IMR-90 (cell line): ENCODE data around the gene LY9. TPM values are rescaled to one million over a fixed set of nuclear protein-coding genes. Genes with fewer than 3 reads are reported as not detected.

ENCODE experiments used
- ATAC-seq: fragments of 200-7000 bp; cut with Tn5 transposase; 2 replicates; pipeline ENCODE4 v1.9.1; 2020; ENCODE audit warnings: low read depth, mild to moderate bottlenecking, moderate library complexity
- BruUV-seq: library from RNA; stranded (reverse); fragments of 400-500 nt; replicated peaks from 2 replicates; lab custom pipeline; 2021; lab: Mats Ljungman, UMichigan
- CTCF ChIA-PET: fragments of 300-600 bp; formaldehyde crosslinking; extraction: SDS; loops from one replicate; lab custom pipeline; 2021; ENCODE audit warnings: antibody characterized with exemption; lab: Yijun Ruan, JAX
- POLR2A ChIA-PET: fragments of 300-600 bp; sonication (Branson Sonifier 250); formaldehyde crosslinking; loops from one replicate; lab custom pipeline; 2022; ENCODE audit warnings: antibody characterized with exemption; ENCODE audit not compliant: unreplicated experiment; lab: Charles Lee
- DNase-seq: peaks from one replicate; pipeline ENCODE4 v3.0.0; 2013
- H2AFZ ChIP-seq: replicated peaks from 2 replicates; pipeline ENCODE3; 2013; ENCODE audit warnings: low read length, mild to moderate bottlenecking; ENCODE audit not compliant: poor library complexity
- H2AK5ac ChIP-seq: 2 replicates; pipeline ENCODE4 v1.6.1; 2013; ENCODE audit warnings: low read depth, low read length, inconsistent platforms
- H2AK9ac ChIP-seq: replicated peaks from 2 replicates; pipeline ENCODE3; 2013; ENCODE audit warnings: mild to moderate bottlenecking, low read depth, low read length, moderate library complexity; ENCODE audit not compliant: poor library complexity
- H2BK120ac ChIP-seq: 2 replicates; pipeline ENCODE4 v1.6.1; 2013; ENCODE audit warnings: low read depth, low read length, inconsistent platforms
- H2BK15ac ChIP-seq: 3 replicates; pipeline ENCODE4 v1.6.1; 2013; ENCODE audit warnings: low read depth, low read length, inconsistent platforms
- H2BK20ac ChIP-seq: 2 replicates; pipeline ENCODE4 v1.6.1; 2013; ENCODE audit warnings: low read depth, mild to moderate bottlenecking, inconsistent platforms, low read length, moderate library complexity
- H2BK5ac ChIP-seq: 2 replicates; pipeline ENCODE4 v1.6.1; 2013; ENCODE audit warnings: mild to moderate bottlenecking, low read depth, low read length, inconsistent platforms; ENCODE audit not compliant: poor library complexity, severe bottlenecking
- H3K14ac ChIP-seq: replicated peaks from 2 replicates; pipeline ENCODE4 v1.6.1; 2013; ENCODE audit warnings: low read depth, low read length, inconsistent platforms
- H3K18ac ChIP-seq: 2 replicates; pipeline ENCODE4 v1.6.1; 2013; ENCODE audit warnings: low read depth, low read length, control low read depth
- H3K23ac ChIP-seq: 2 replicates; pipeline ENCODE4 v1.6.1; 2013; ENCODE audit warnings: low read depth, low read length, inconsistent platforms
- H3K27ac ChIP-seq: 2 replicates; pipeline ENCODE4 v1.5.1; 2013; ENCODE audit warnings: mild to moderate bottlenecking, control low read depth, low read length; ENCODE audit not compliant: insufficient read depth
- H3K27me3 ChIP-seq: 2 replicates; pipeline ENCODE4 v1.6.1; 2013; ENCODE audit warnings: low read length; ENCODE audit not compliant: control insufficient read depth, insufficient read depth
- H3K36me3 ChIP-seq: 2 replicates; pipeline ENCODE4 v1.6.1; 2013; ENCODE audit warnings: low read length, mixed read lengths; ENCODE audit not compliant: control insufficient read depth, insufficient read depth
- H3K4ac ChIP-seq: 2 replicates; pipeline ENCODE4 v1.6.1; 2013; ENCODE audit warnings: low read depth, low read length, inconsistent platforms
- H3K4me1 ChIP-seq: 2 replicates; pipeline ENCODE4 v1.6.1; 2013; ENCODE audit warnings: low read length, mixed read lengths; ENCODE audit not compliant: control insufficient read depth, insufficient read depth
- H3K4me2 ChIP-seq: 2 replicates; pipeline ENCODE4 v1.6.1; 2013; ENCODE audit warnings: low read depth, mild to moderate bottlenecking, control low read depth, low read length, moderate library complexity
- H3K4me3 ChIP-seq: 2 replicates; pipeline ENCODE4 v1.5.1; 2013; ENCODE audit warnings: low read depth, mild to moderate bottlenecking, control low read depth, low read length, moderate library complexity; ENCODE audit not compliant: insufficient read depth
- H3K56ac ChIP-seq: 2 replicates; pipeline ENCODE4 v1.6.1; 2013; ENCODE audit warnings: low read length, inconsistent platforms; ENCODE audit not compliant: insufficient read depth; ENCODE audit errors: extremely low read depth
- H3K79me1 ChIP-seq, 2 experiments: 2 replicates each; pipeline ENCODE4 v1.6.1; 2013; ENCODE audit warnings: low read length in 2 of 2, inconsistent platforms in 1 of 2, low read depth in 1 of 2
- H3K9ac ChIP-seq: 2 replicates; pipeline ENCODE4 v1.6.1; 2013; ENCODE audit warnings: low read depth, low read length, control low read depth
- H3K9me1 ChIP-seq: 2 replicates; pipeline ENCODE4 v1.6.1; 2013; ENCODE audit warnings: low read length, inconsistent platforms; ENCODE audit not compliant: insufficient read depth
- H3K9me3 ChIP-seq: 2 replicates; pipeline ENCODE4 v1.6.1; 2013; ENCODE audit warnings: low read length; ENCODE audit not compliant: control insufficient read depth, insufficient read depth
- H4K20me1 ChIP-seq: 2 replicates; pipeline ENCODE4 v1.6.1; 2013; ENCODE audit warnings: low read length, inconsistent platforms; ENCODE audit not compliant: insufficient read depth
- H4K5ac ChIP-seq: 2 replicates; pipeline ENCODE4 v1.6.1; 2013; ENCODE audit warnings: mild to moderate bottlenecking, low read depth, low read length, control low read depth
- H4K8ac ChIP-seq, 2 experiments: 2 replicates each; pipeline ENCODE4 v1.6.1; 2013; ENCODE audit warnings: low read depth in 2 of 2, low read length in 2 of 2, control low read depth in 1 of 2, inconsistent platforms in 1 of 2
- H4K91ac ChIP-seq: 2 replicates; pipeline ENCODE4 v1.6.1; 2013; ENCODE audit warnings: low read depth, low read length, inconsistent platforms; ENCODE audit not compliant: insufficient read depth
- BHLHE40 ChIP-seq: fragments of 150-350 bp; IDR thresholded peaks from 2 replicates; pipeline ENCODE4 v1.6.1; 2016; ENCODE audit warnings: mild to moderate bottlenecking, low read depth, low read length
- CEBPB ChIP-seq: IDR thresholded peaks from 2 replicates; pipeline ENCODE4 v1.6.1; 2012; ENCODE audit warnings: low read depth, low read length, improper control_type of control experiment
- CTCF ChIP-seq: conservative IDR thresholded peaks from 2 replicates; pipeline ENCODE4 v1.5.1; 2012; ENCODE audit warnings: mild to moderate bottlenecking, low read depth, low read length, improper control_type of control experiment
- FOS ChIP-seq: fragments of 150-350 bp; IDR thresholded peaks from 2 replicates; pipeline ENCODE4 v1.6.1; 2016; ENCODE audit warnings: low read depth, low read length
- MAFK ChIP-seq: IDR thresholded peaks from 2 replicates; pipeline ENCODE4 v1.6.1; 2012; ENCODE audit warnings: low read depth, low read length, improper control_type of control experiment
- NFE2L2 ChIP-seq: fragments of 150-350 bp; IDR thresholded peaks from 2 replicates; pipeline ENCODE4 v1.6.1; 2016; ENCODE audit warnings: low read depth, mild to moderate bottlenecking, low read length
- POLR2A ChIP-seq: IDR thresholded peaks from 2 replicates; pipeline ENCODE4 v1.6.1; 2012; ENCODE audit warnings: mild to moderate bottlenecking, low read depth, low read length
- RAD21 ChIP-seq: IDR thresholded peaks from 2 replicates; pipeline ENCODE4 v1.6.1; 2012; ENCODE audit warnings: low read length, improper control_type of control experiment
- RCOR1 ChIP-seq: IDR thresholded peaks from 2 replicates; pipeline ENCODE4 v1.6.1; 2012; ENCODE audit warnings: mild to moderate bottlenecking, low read length, improper control_type of control experiment; ENCODE audit not compliant: insufficient replicate concordance
- RFX5 ChIP-seq: IDR thresholded peaks from 2 replicates; pipeline ENCODE4 v1.8.0; 2012; ENCODE audit warnings: low read depth, mild to moderate bottlenecking, low read length, moderate library complexity
- SMC3 ChIP-seq: fragments of 150-350 bp; IDR thresholded peaks from 2 replicates; pipeline ENCODE4 v1.6.1; 2016; ENCODE audit warnings: low read depth, mild to moderate bottlenecking, antibody characterized with exemption, low read length, moderate library complexity
- USF2 ChIP-seq: fragments of 150-350 bp; IDR thresholded peaks from 2 replicates; pipeline ENCODE4 v1.6.1; 2017; ENCODE audit warnings: mild to moderate bottlenecking, antibody characterized with exemption, low read length, low read depth
- WGBS, 2 experiments: methylation state at CpG; one replicate each; pipeline versions ENCODE4 v1.1.5 to v1.1.7; 2013; ENCODE audit warnings: missing lambda C conversion rate in 2 of 2; ENCODE audit not compliant: insufficient read length in 1 of 2; ENCODE audit errors: extremely low coverage in 2 of 2; 5-methylcytosine and 5-hydroxymethylcytosine counted together
- dilution Hi-C: fragments of 300-500 bp; cut with HindIII; formaldehyde crosslinking; loops from one replicate; pipeline ENCODE4 v1.14.3; 2018; ENCODE audit warnings: low sequenced_read_pairs; ENCODE audit not compliant: unreplicated experiment
- in situ Hi-C: fragments of 300-500 bp; cut with MboI; formaldehyde crosslinking; loops from 3 replicates; pipeline ENCODE4 v1.14.3; 2019; ENCODE audit warnings: low sequenced_read_pairs, inconsistent platforms, mixed read lengths
- intact Hi-C: fragments of 100-400 bp; cut with micrococcal nuclease; formaldehyde crosslinking; loops from 2 replicates; pipeline ENCODE4 v1.10.0; 2022
- polyA plus RNA-seq, 3 experiments: library from polyadenylated mRNA; depleted of rRNA; stranded (reverse); fragments of >200 nt; gene quantifications; 2 replicates each; pipeline ENCODE4 v1.2.3, GENCODE V29; 2012; ENCODE audit warnings: low replicate concordance in 1 of 3
- total RNA-seq: library from RNA; depleted of rRNA; stranded (reverse); fragments of >200 nt; gene quantifications from 2 replicates; pipeline ENCODE4 v1.2.3, GENCODE V29; 2012

LY9 gene
- total and polyA plus RNA-seq, 2 of the 4 experiments (the other 2 are of a cell fraction) = not detected

GRCh38 chr1:160798439-160798838 is 2.5 kb downstream of the LY9 start:
- no peak overlapping the region for H2AFZ ChIP-seq
- TF ChIP-seq CTCF (no peak), RFX5 (no peak), RCOR1 (no peak), MAFK (no peak), NFE2L2 (no peak), POLR2A (no peak), BHLHE40 (no peak), FOS (no peak), RAD21 (no peak), SMC3 (no peak), USF2 (no peak), CEBPB (no peak)
- H3K4ac ChIP-seq = no peak overlapping the region
- BruUV-seq = no TSS peak
- H4K5ac ChIP-seq = no peak overlapping the region
- H4K8ac ChIP-seq = no peak overlapping the region
- ChIA-PET POLR2A (no interaction called here), CTCF (no interaction called here)
- no peaks in the 10 kb centered on the region for H3K4me1 ChIP-seq
- dilution Hi-C loops = no loop called here
- H3K9me1 ChIP-seq = no peaks in the 10 kb centered on the region
- no peak overlapping the region for H2BK20ac ChIP-seq
- H3K23ac ChIP-seq = no peak overlapping the region
- no peaks in the 10 kb centered on the region for H4K20me1 ChIP-seq
- DNase-seq (no peak), ATAC-seq (no peak)
- H3K4me3 ChIP-seq = no peak overlapping the region
- intact Hi-C loops = no loop called here
- H2AK5ac ChIP-seq = no peak overlapping the region
- H3K36me3 ChIP-seq = no peaks in the 10 kb centered on the region
- no peak overlapping the region for H3K56ac ChIP-seq
- H3K27me3 ChIP-seq = no peaks in the 10 kb centered on the region
- 0% methylated on average over 1 of the region's 2 CpGs; no CpG with 5 or more reads in 1 of the 2 experiments for WGBS, 2 experiments
- no peak overlapping the region for H3K4me2 ChIP-seq
- no peaks in the 10 kb centered on the region for H3K9me3 ChIP-seq
- H4K91ac ChIP-seq = no peak overlapping the region
- H2BK15ac ChIP-seq = no peak overlapping the region
- H2BK120ac ChIP-seq = no peak overlapping the region
- in situ Hi-C loops = no loop called here
- H2BK5ac ChIP-seq = no peak overlapping the region
- H3K18ac ChIP-seq = no peak overlapping the region
- no peak overlapping the region for H3K27ac ChIP-seq
- no peak overlapping the region for H3K14ac ChIP-seq
- no peak overlapping the region for H3K9ac ChIP-seq
- no peaks in the 10 kb centered on the region for H3K79me1 ChIP-seq
- no peak overlapping the region for H2AK9ac ChIP-seq
